PC-3 (cell line): ENCODE data around the gene YAE1. TPM values are rescaled to one million over a fixed set of nuclear protein-coding genes. Genes with fewer than 3 reads are reported as not detected.

Experiments used
- ATAC-seq: fragments of 200-7000 bp; cut with Tn5 transposase; 2 replicates; pipeline ENCODE4 v1.9.1; 2020; ENCODE audit warnings: mild to moderate bottlenecking, moderate library complexity
- BruUV-seq: library from RNA; stranded (reverse); fragments of 400-500 nt; replicated peaks from 2 replicates; lab custom pipeline; 2021; lab: Mats Ljungman, UMichigan
- CTCF ChIA-PET: fragments of 300-600 bp; sonication (Branson Sonifier 250); formaldehyde crosslinking; loops from one replicate; lab custom pipeline; 2022; ENCODE audit warnings: antibody characterized with exemption; lab: Charles Lee
- POLR2A ChIA-PET: fragments of 300-600 bp; sonication (Branson Sonifier 250); formaldehyde crosslinking; loops from one replicate; lab custom pipeline; 2022; ENCODE audit warnings: antibody characterized with exemption; ENCODE audit not compliant: unreplicated experiment; lab: Charles Lee
- DNase-seq: peaks from one replicate; pipeline ENCODE4 v3.0.0-alpha.2; 2015
- H2AFZ ChIP-seq: fragments of 300-600 bp; sonication (generic); 2 replicates; pipeline ENCODE4 v1.6.0; 2016; ENCODE audit warnings: antibody characterized with exemption, low read length
- H3F3A ChIP-seq: fragments of 300-600 bp; sonication (generic); one replicate; pipeline ENCODE4 v1.6.0; 2017; ENCODE audit warnings: antibody characterized with exemption, low read length, control low read depth, mild to moderate bottlenecking; ENCODE audit not compliant: unreplicated experiment
- H3K27ac ChIP-seq: fragments of 300-600 bp; sonication (generic); 2 replicates; pipeline ENCODE4 v1.5.1; 2016; ENCODE audit warnings: mild to moderate bottlenecking, low read length
- H3K27me3 ChIP-seq: fragments of 300-600 bp; sonication (generic); 2 replicates; pipeline ENCODE4 v1.6.1; 2016; ENCODE audit warnings: low read length, mixed read lengths
- H3K36me3 ChIP-seq: fragments of 300-600 bp; sonication (generic); 2 replicates; pipeline ENCODE4 v1.6.1; 2016; ENCODE audit warnings: low read depth, mixed run types, low read length, mixed read lengths
- H3K4me1 ChIP-seq: fragments of 300-600 bp; sonication (generic); 2 replicates; pipeline ENCODE4 v1.5.1; 2016; ENCODE audit warnings: low read length; ENCODE audit not compliant: insufficient read depth
- H3K4me2 ChIP-seq: fragments of 300-600 bp; sonication (generic); 2 replicates; pipeline ENCODE4 v1.6.0; 2016; ENCODE audit warnings: low read length
- H3K4me3 ChIP-seq: fragments of 300-600 bp; sonication (generic); 2 replicates; pipeline ENCODE4 v1.5.1; 2016; ENCODE audit warnings: mild to moderate bottlenecking, low read length, mixed read lengths
- H3K79me2 ChIP-seq: fragments of 300-600 bp; sonication (generic); 2 replicates; pipeline ENCODE4 v1.6.1; 2017; ENCODE audit warnings: low read length, mixed read lengths
- H3K9ac ChIP-seq: fragments of 300-600 bp; sonication (generic); 2 replicates; pipeline ENCODE4 v1.6.0; 2016; ENCODE audit warnings: mild to moderate bottlenecking, low read length
- H3K9me2 ChIP-seq: fragments of 300-600 bp; sonication (generic); replicated peaks from 2 replicates; pipeline ENCODE4 v1.6.1; 2016; ENCODE audit warnings: mixed run types, low read length, mixed read lengths
- H3K9me3 ChIP-seq: fragments of 300-600 bp; sonication (generic); 2 replicates; pipeline ENCODE4 v1.6.1; 2016; ENCODE audit warnings: low read length, mixed read lengths
- H4K20me1 ChIP-seq: fragments of 300-600 bp; sonication (generic); 2 replicates; pipeline ENCODE4 v1.6.1; 2016; ENCODE audit warnings: low read length, mixed read lengths
- EZH2 ChIP-seq: fragments of 300-600 bp; sonication (generic); IDR thresholded peaks from one replicate; pipeline ENCODE4 v1.6.1; 2017; ENCODE audit warnings: antibody characterized with exemption, mild to moderate bottlenecking, low read length; ENCODE audit not compliant: unreplicated experiment
- EZH2phosphoT487 ChIP-seq: fragments of 300-600 bp; sonication (generic); IDR thresholded peaks from 2 replicates; pipeline ENCODE4 v1.6.1; 2018; ENCODE audit warnings: mild to moderate bottlenecking, antibody characterized with exemption, low read length, borderline replicate concordance
- intact Hi-C: fragments of 100-400 bp; cut with micrococcal nuclease; formaldehyde crosslinking; loops from 2 replicates; pipeline ENCODE4 v1.9.0; 2023
- total RNA-seq: library from RNA; depleted of rRNA; stranded (reverse); fragments of >200 nt; gene quantifications from 2 replicates; pipeline ENCODE4 v1.2.3, GENCODE V29; 2014
- TF ChIP-seq, protein P1 (sequence below): fragments of 300-600 bp; sonication (generic); conservative IDR thresholded peaks from 2 replicates; pipeline ENCODE4 v1.5.1; 2017; ENCODE audit warnings: antibody characterized with exemption, low read depth, mild to moderate bottlenecking, low read length

The YAE1 gene
- total RNA-seq, 1 experiment from 2014 or later: 23.6 TPM

DNA sequence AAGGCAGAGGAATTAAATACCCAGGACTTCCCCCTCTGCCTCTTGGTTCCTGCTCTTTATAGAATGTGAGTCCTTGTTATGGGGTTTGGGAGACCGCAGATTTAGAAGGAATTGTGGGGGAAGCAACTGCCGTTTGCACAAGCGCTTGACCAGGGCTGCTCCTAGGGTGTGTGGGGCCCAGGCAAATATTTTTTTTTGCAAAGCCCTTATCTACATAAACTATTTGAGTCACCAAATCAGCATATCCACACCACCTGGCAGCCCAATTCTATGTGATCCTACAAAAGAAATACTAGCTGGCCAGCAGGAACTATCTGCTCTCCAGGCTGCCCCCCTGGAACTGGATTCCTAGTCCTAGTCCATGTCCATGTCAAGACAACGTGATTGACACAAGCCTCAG, 33.4 kb upstream of the YAE1 start:
- no peaks in the 10 kb centered on the region for H3K36me3 ChIP-seq
- ChIA-PET CTCF (no interaction called here), POLR2A (no interaction called here)
- no peaks in the 10 kb centered on the region for H3K4me1 ChIP-seq
- H3K9ac ChIP-seq: no peak overlapping the region
- H3K4me2 ChIP-seq: no peak overlapping the region
- H3K27me3 ChIP-seq: peaks cover 16% of the 10 kb centered on the region; the same call in 1 of the 2 replicates
- no TSS peak for BruUV-seq
- no peaks in the 10 kb centered on the region for H4K20me1 ChIP-seq
- no peak for ATAC-seq
- DNase-seq: no peak
- H3K4me3 ChIP-seq: no peak overlapping the region
- TF ChIP-seq EZH2phosphoT487: no peak
- TF ChIP-seq, protein P1, sequence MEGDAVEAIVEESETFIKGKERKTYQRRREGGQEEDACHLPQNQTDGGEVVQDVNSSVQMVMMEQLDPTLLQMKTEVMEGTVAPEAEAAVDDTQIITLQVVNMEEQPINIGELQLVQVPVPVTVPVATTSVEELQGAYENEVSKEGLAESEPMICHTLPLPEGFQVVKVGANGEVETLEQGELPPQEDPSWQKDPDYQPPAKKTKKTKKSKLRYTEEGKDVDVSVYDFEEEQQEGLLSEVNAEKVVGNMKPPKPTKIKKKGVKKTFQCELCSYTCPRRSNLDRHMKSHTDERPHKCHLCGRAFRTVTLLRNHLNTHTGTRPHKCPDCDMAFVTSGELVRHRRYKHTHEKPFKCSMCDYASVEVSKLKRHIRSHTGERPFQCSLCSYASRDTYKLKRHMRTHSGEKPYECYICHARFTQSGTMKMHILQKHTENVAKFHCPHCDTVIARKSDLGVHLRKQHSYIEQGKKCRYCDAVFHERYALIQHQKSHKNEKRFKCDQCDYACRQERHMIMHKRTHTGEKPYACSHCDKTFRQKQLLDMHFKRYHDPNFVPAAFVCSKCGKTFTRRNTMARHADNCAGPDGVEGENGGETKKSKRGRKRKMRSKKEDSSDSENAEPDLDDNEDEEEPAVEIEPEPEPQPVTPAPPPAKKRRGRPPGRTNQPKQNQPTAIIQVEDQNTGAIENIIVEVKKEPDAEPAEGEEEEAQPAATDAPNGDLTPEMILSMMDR: no peak
- TF ChIP-seq EZH2: no peak
- no peaks in the 10 kb centered on the region for H3K9me2 ChIP-seq
- no peaks in the 10 kb centered on the region for H3K9me3 ChIP-seq
- no peak overlapping the region for H2AFZ ChIP-seq
- H3K79me2 ChIP-seq: no peaks in the 10 kb centered on the region
- no peak overlapping the region for H3K27ac ChIP-seq
- intact Hi-C loops: no loop called here
- no peaks in the 10 kb centered on the region for H3F3A ChIP-seq

DNA sequence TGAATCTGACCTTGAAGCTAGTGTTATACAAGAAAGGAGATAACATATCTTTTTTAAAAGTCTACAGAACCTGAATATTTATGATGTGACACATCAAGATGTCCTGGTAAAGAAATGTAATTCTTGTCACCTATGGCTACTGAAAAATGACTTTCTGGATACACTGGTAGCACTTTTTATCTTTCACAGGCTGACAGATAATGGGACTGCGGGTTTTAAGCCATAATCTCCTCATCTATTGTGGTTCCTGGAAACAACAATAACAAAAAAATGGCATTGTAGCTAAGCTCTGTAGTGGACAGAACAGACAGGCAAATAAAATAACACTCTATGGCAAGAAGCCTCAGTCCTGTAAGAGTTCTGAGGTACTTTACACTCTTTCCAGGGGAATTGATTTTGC, 31.6 kb upstream of the YAE1 start:
- Histone ChIP-seq H3K79me2 (no peaks in the 10 kb centered on the region), H3K27ac (no peak overlapping the region), H3K9me3 (no peaks in the 10 kb centered on the region), H2AFZ (no peak overlapping the region), H3K9ac (no peak overlapping the region), H3K36me3 (no peaks in the 10 kb centered on the region), H3K9me2 (no peaks in the 10 kb centered on the region), H4K20me1 (no peaks in the 10 kb centered on the region), H3K4me3 (no peak overlapping the region), H3F3A (no peaks in the 10 kb centered on the region), H3K4me1 (no peaks in the 10 kb centered on the region), H3K4me2 (no peak overlapping the region), H3K27me3 (peaks cover 12% of the 10 kb centered on the region; the same call in 1 of the 2 replicates)
- intact Hi-C loops: no loop called here
- ChIA-PET CTCF (no interaction called here), POLR2A (no interaction called here)
- no TSS peak for BruUV-seq
- TF ChIP-seq EZH2: no peak
- TF ChIP-seq, protein P1: no peak
- no peak for TF ChIP-seq EZH2phosphoT487
- ATAC-seq (no peak), DNase-seq (no peak)

DNA sequence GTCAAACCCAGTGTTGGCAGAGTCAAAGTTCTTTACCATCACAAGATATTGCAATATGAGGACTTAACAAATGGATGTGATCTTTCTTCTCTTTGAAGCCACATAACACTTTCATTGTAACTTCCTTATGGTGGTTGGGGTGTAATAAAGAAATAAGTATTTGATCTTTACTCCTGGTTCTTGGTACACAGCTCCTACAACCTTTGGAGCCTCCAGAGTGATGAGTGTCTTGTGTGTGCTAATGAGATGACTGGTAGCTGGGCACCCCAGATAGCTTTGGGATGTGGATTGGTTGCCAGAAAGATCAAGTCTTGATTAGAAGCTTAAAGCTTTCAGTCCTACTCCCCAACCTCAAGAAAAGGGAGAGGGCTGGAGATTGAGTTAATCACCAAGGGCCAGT, 31.1 kb upstream of the YAE1 start:
- no peaks in the 10 kb centered on the region for H3K79me2 ChIP-seq
- POLR2A ChIA-PET: no interaction called here
- H3K9ac ChIP-seq: no peak overlapping the region
- DNase-seq (no peak), ATAC-seq (no peak)
- no peaks in the 10 kb centered on the region for H4K20me1 ChIP-seq
- H3F3A ChIP-seq: no peaks in the 10 kb centered on the region
- no peak overlapping the region for H2AFZ ChIP-seq
- no peak overlapping the region for H3K4me2 ChIP-seq
- H3K27me3 ChIP-seq: 0 out of 2 replicates have a peak, but pooled peaks cover 11% of the 10 kb centered on the region
- H3K4me1 ChIP-seq: no peaks in the 10 kb centered on the region
- no TSS peak for BruUV-seq
- TF ChIP-seq, protein P1: no peak
- no peak for TF ChIP-seq EZH2
- H3K9me2 ChIP-seq: no peaks in the 10 kb centered on the region
- intact Hi-C loops: no loop called here
- no peak overlapping the region for H3K4me3 ChIP-seq
- no peaks in the 10 kb centered on the region for H3K36me3 ChIP-seq
- no peaks in the 10 kb centered on the region for H3K9me3 ChIP-seq
- CTCF ChIA-PET: no interaction called here
- no peak overlapping the region for H3K27ac ChIP-seq
